ENCODE measurements around the gene MYO5A. TPM values are rescaled to one million over a fixed set of nuclear protein-coding genes. Genes with fewer than 3 reads are reported as not detected.

MYO5A gene
- total RNA-seq, 1 experiment from 2014 or later: 61.1 TPM

GRCh38 chr15:52307847-52308246 lies 220.8 kb downstream of the MYO5A start:
- CTCF ChIA-PET: no interaction called here
- in situ Hi-C loops (cut with HindIII; ENCODE audit: low pct_unique_long_range_greater_than_20kb, low sequenced_read_pairs): no loop called here

GRCh38 chr15:52306270-52306669 lies 222.4 kb downstream of the MYO5A start:
- DNase-seq (ENCODE audit: low read depth, low spot score): peak; percentile 42
- Histone ChIP-seq H3K4me1 (ENCODE audit: control insufficient read depth, insufficient read depth, low read length) (no peaks in the 10 kb centered on the region), H3K27ac (ENCODE audit: low read length) (no peak overlapping the region), H3K27me3 (ENCODE audit: control insufficient read depth, insufficient read depth, low read length) (no peaks in the 10 kb centered on the region), H3K4me3 (ENCODE audit: low read depth in 2 of 2, low read length in 2 of 2) (no peak overlapping the region), H3K36me3 (ENCODE audit: control insufficient read depth, insufficient read depth, low read length) (no peaks in the 10 kb centered on the region), H3K9me3 (ENCODE audit: control insufficient read depth, insufficient read depth, low read depth, low read length) (no peaks in the 10 kb centered on the region)
- TF ChIP-seq POLR2AphosphoS5 (IDR thresholded peaks at IDR 0.05; ENCODE audit: low read depth, low read length) (no peak), TCF7L2 (IDR thresholded peaks at IDR 0.05; ENCODE audit: low read depth, low read length) (no peak), SIN3A (IDR thresholded peaks at IDR 0.05; ENCODE audit: borderline replicate concordance, insufficient read depth, low read depth, low read length) (no peak), REST (IDR thresholded peaks at IDR 0.05; ENCODE audit: insufficient read depth in 1 of 2, low read depth in 2 of 2, low read length in 1 of 2) (no peak)
- TF ChIP-seq, protein P1, sequence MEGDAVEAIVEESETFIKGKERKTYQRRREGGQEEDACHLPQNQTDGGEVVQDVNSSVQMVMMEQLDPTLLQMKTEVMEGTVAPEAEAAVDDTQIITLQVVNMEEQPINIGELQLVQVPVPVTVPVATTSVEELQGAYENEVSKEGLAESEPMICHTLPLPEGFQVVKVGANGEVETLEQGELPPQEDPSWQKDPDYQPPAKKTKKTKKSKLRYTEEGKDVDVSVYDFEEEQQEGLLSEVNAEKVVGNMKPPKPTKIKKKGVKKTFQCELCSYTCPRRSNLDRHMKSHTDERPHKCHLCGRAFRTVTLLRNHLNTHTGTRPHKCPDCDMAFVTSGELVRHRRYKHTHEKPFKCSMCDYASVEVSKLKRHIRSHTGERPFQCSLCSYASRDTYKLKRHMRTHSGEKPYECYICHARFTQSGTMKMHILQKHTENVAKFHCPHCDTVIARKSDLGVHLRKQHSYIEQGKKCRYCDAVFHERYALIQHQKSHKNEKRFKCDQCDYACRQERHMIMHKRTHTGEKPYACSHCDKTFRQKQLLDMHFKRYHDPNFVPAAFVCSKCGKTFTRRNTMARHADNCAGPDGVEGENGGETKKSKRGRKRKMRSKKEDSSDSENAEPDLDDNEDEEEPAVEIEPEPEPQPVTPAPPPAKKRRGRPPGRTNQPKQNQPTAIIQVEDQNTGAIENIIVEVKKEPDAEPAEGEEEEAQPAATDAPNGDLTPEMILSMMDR (IDR thresholded peaks at IDR 0.05): no peak
- ATAC-seq: peak; percentile 65; the same call in 1 of the 2 replicates
- intact Hi-C loops (cut with micrococcal nuclease; ENCODE audit: unreplicated experiment) (no loop called here), in situ Hi-C loops (cut with HindIII; ENCODE audit: low pct_unique_long_range_greater_than_20kb, low sequenced_read_pairs) (no loop called here)
- POLR2A ChIA-PET: no interaction called here
- CTCF ChIA-PET: interaction anchor here (0.5 kb wide), 1 partner anchor 22 kb away, joined by 4 read pairs; no protein-coding TSS in a partner anchor
- no TSS peak for BruUV-seq (replicated peaks)

More at GRCh38 chr15:52307847-52308246, 220.8 kb downstream of the MYO5A start:
- no peak overlapping the region for H3K27ac ChIP-seq (ENCODE audit: low read length)
- no peaks in the 10 kb centered on the region for H3K4me1 ChIP-seq (ENCODE audit: control insufficient read depth, insufficient read depth, low read length)
- POLR2A ChIA-PET: no interaction called here
- no peaks in the 10 kb centered on the region for H3K27me3 ChIP-seq (ENCODE audit: control insufficient read depth, insufficient read depth, low read length)
- TSS peak; percentile 32 for BruUV-seq (replicated peaks)
- no peaks in the 10 kb centered on the region for H3K9me3 ChIP-seq (ENCODE audit: control insufficient read depth, insufficient read depth, low read depth, low read length)
- no peaks in the 10 kb centered on the region; the same call in 1 of the 2 replicates for H3K36me3 ChIP-seq (ENCODE audit: control insufficient read depth, insufficient read depth, low read length)
- TF ChIP-seq POLR2AphosphoS5 (IDR thresholded peaks at IDR 0.05; ENCODE audit: low read depth, low read length) (no peak), TCF7L2 (IDR thresholded peaks at IDR 0.05; ENCODE audit: low read depth, low read length) (no peak), SIN3A (IDR thresholded peaks at IDR 0.05; ENCODE audit: borderline replicate concordance, insufficient read depth, low read depth, low read length) (no peak), REST (IDR thresholded peaks at IDR 0.05; ENCODE audit: insufficient read depth in 1 of 2, low read depth in 2 of 2, low read length in 1 of 2) (no peak)
- TF ChIP-seq, protein P1 (IDR thresholded peaks at IDR 0.05): no peak
- H3K4me3 ChIP-seq (ENCODE audit: low read depth in 2 of 2, low read length in 2 of 2): no peak overlapping the region
- no peak for DNase-seq (ENCODE audit: low read depth, low spot score)
- intact Hi-C loops (cut with micrococcal nuclease; ENCODE audit: unreplicated experiment): no loop called here
- no peak for ATAC-seq
